HG02571 (cell line): Measurements from ENCODE around the gene CDC20B.

Experiments used
- ATAC-seq: cut with Tn5 transposase; IDR thresholded peaks from one replicate; pipeline ENCODE4 v1.9.1; 2021; ENCODE audit warnings: mild to moderate bottlenecking, moderate library complexity; ENCODE audit not compliant: unreplicated experiment

The CDC20B gene

GRCh38 chr5:55172937-55173686 lies at the start of gene CDC20B:
TSS of gene CDC20B (minus strand) at chr5:55173177. CDS start at chr5:55173000, 177 bp downstream.
- peak; percentile 88 for ATAC-seq

- no peak for ATAC-seq
Observed at GRCh38 chr5:55222092-55222984, 49.4 kb upstream of the CDC20B start.

- ATAC-seq, result no peak
Observed at GRCh38 chr5:55220433-55221185, 47.6 kb upstream of the CDC20B start.

- no peak for ATAC-seq
Observed at GRCh38 chr5:55219770-55220169, 46.8 kb upstream of the CDC20B start.

- ATAC-seq, result no peak
Observed at GRCh38 chr5:55218967-55219366, 46.0 kb upstream of the CDC20B start.

- ATAC-seq, result no peak
Observed at GRCh38 chr5:55211184-55211874, 38.4 kb upstream of the CDC20B start.

GRCh38 chr5:55205001-55205400 lies 32.0 kb upstream of the CDC20B start:
- no peak for ATAC-seq

GRCh38 chr5:55191165-55191564 lies 18.2 kb upstream of the CDC20B start:
- ATAC-seq, result no peak

- no peak for ATAC-seq
Observed at GRCh38 chr5:55188656-55189540, 15.9 kb upstream of the CDC20B start.

GRCh38 chr5:55187370-55187769 lies 14.4 kb upstream of the CDC20B start:
- ATAC-seq, result no peak

- no peak for ATAC-seq
Observed at GRCh38 chr5:55180016-55180415, 7.0 kb upstream of the CDC20B start.

- no peak for ATAC-seq
Observed at GRCh38 chr5:55177078-55177477, 4.1 kb upstream of the CDC20B start.

GRCh38 chr5:55176176-55176818 lies 3.3 kb upstream of the CDC20B start:
- ATAC-seq, result no peak

- no peak for ATAC-seq
Observed at GRCh38 chr5:55175781-55176175, 2.8 kb upstream of the CDC20B start.

- peak; percentile 12 for ATAC-seq
Observed at GRCh38 chr5:55173687-55174230, 782 bp upstream of the CDC20B start.

- ATAC-seq, result no peak
Observed at GRCh38 chr5:55172051-55172899, 702 bp downstream of the CDC20B start.

GRCh38 chr5:55171471-55171870 lies 1.5 kb downstream of the CDC20B start:
- ATAC-seq, result no peak

- ATAC-seq, result no peak
Observed at GRCh38 chr5:55162666-55163065, 10.3 kb downstream of the CDC20B start.
